Karpas-422 (cell line): ENCODE measurements around the gene PRR5L. TPM values are rescaled to one million over a fixed set of nuclear protein-coding genes. Genes with fewer than 3 reads are reported as not detected.

Experiments used
- DNase-seq: peaks from one replicate; pipeline ENCODE4 v3.0.0-alpha.2; 2015
- H2AFZ ChIP-seq: fragments of 200-600 bp; sonication (generic); 2 replicates; pipeline ENCODE4 v1.6.1; 2014; ENCODE audit warnings: antibody characterized with exemption, low read length, mixed read lengths
- H3K27ac ChIP-seq: fragments of 200-600 bp; sonication (generic); 2 replicates; pipeline ENCODE4 v1.5.1; 2014; ENCODE audit warnings: mild to moderate bottlenecking, low read length, moderate library complexity
- H3K27me3 ChIP-seq: fragments of 200-600 bp; sonication (generic); 2 replicates; pipeline ENCODE4 v1.6.1; 2014; ENCODE audit warnings: low read length, mixed read lengths
- H3K36me3 ChIP-seq: fragments of 200-600 bp; sonication (generic); 2 replicates; pipeline ENCODE4 v1.6.1; 2014; ENCODE audit warnings: low read length, mixed read lengths; ENCODE audit not compliant: insufficient read depth
- H3K4me1 ChIP-seq: fragments of 200-600 bp; sonication (generic); 2 replicates; pipeline ENCODE4 v1.6.1; 2014; ENCODE audit warnings: mild to moderate bottlenecking, low read length, mixed read lengths
- H3K4me2 ChIP-seq: fragments of 200-600 bp; sonication (generic); 2 replicates; pipeline ENCODE4 v1.6.1; 2014; ENCODE audit warnings: low read length, low read depth, mild to moderate bottlenecking; ENCODE audit not compliant: poor library complexity, severe bottlenecking
- H3K4me3 ChIP-seq: fragments of 200-600 bp; sonication (generic); 2 replicates; pipeline ENCODE4 v1.5.1; 2014; ENCODE audit warnings: mild to moderate bottlenecking, antibody characterized with exemption, low read length, mixed read lengths
- H3K79me2 ChIP-seq: fragments of 200-600 bp; sonication (generic); 2 replicates; pipeline ENCODE4 v1.6.1; 2014; ENCODE audit warnings: mild to moderate bottlenecking, low read length, mixed read lengths
- H3K9ac ChIP-seq: fragments of 200-600 bp; sonication (generic); 2 replicates; pipeline ENCODE4 v1.6.0; 2014; ENCODE audit warnings: low read length
- H3K9me2 ChIP-seq: fragments of 200-600 bp; sonication (generic), shearing (Covaris generic); replicated peaks from 2 replicates; pipeline ENCODE4 v1.6.0; 2014; ENCODE audit warnings: mild to moderate bottlenecking, low read length, moderate library complexity; ENCODE audit not compliant: insufficient read depth
- H3K9me3 ChIP-seq: fragments of 300-700, 200-600 bp; sonication (generic); 2 replicates; pipeline ENCODE4 v1.6.1; 2014; ENCODE audit warnings: low read length, mixed read lengths
- H4K20me1 ChIP-seq: fragments of 200-600 bp; sonication (generic); 2 replicates; pipeline ENCODE4 v1.6.1; 2014; ENCODE audit warnings: mild to moderate bottlenecking, antibody characterized with exemption, low read length, low read depth; ENCODE audit not compliant: insufficient read depth
- total RNA-seq: library from RNA; depleted of rRNA; stranded (reverse); fragments of >200 nt; shearing (Covaris generic); gene quantifications from 2 replicates; pipeline ENCODE4 v1.2.3, GENCODE V29; 2014; ENCODE audit warnings: low replicate concordance

PRR5L gene
- total RNA-seq, 1 experiment from 2014 or later = not detected

- Histone ChIP-seq H4K20me1 (no peaks in the 10 kb centered on the region), H3K4me2 (no peak overlapping the region), H3K36me3 (no peaks in the 10 kb centered on the region), H3K79me2 (no peaks in the 10 kb centered on the region), H3K27me3 (no peaks in the 10 kb centered on the region), H2AFZ (no peak overlapping the region), H3K9me3 (no peaks in the 10 kb centered on the region), H3K27ac (no peak overlapping the region), H3K9me2 (no peaks in the 10 kb centered on the region), H3K4me3 (no peak overlapping the region), H3K4me1 (no peaks in the 10 kb centered on the region), H3K9ac (no peak overlapping the region)
- DNase-seq = no peak
Measured at GRCh38 chr11:36419791-36420424, 123.8 kb downstream of the PRR5L start.

GRCh38 chr11:36421546-36422155 lies 125.6 kb downstream of the PRR5L start:
- Histone ChIP-seq H3K4me3 (no peak overlapping the region), H3K9ac (no peak overlapping the region), H3K4me2 (no peak overlapping the region), H3K36me3 (no peaks in the 10 kb centered on the region), H3K9me2 (no peaks in the 10 kb centered on the region), H3K27ac (no peak overlapping the region), H3K9me3 (no peaks in the 10 kb centered on the region), H3K4me1 (no peaks in the 10 kb centered on the region), H3K79me2 (no peaks in the 10 kb centered on the region), H2AFZ (no peak overlapping the region), H4K20me1 (no peaks in the 10 kb centered on the region), H3K27me3 (no peaks in the 10 kb centered on the region)
- DNase-seq = no peak

GRCh38 chr11:36425561-36426081 lies 129.5 kb downstream of the PRR5L start:
- no peak overlapping the region for H2AFZ ChIP-seq
- no peaks in the 10 kb centered on the region for H3K4me1 ChIP-seq

DNA sequence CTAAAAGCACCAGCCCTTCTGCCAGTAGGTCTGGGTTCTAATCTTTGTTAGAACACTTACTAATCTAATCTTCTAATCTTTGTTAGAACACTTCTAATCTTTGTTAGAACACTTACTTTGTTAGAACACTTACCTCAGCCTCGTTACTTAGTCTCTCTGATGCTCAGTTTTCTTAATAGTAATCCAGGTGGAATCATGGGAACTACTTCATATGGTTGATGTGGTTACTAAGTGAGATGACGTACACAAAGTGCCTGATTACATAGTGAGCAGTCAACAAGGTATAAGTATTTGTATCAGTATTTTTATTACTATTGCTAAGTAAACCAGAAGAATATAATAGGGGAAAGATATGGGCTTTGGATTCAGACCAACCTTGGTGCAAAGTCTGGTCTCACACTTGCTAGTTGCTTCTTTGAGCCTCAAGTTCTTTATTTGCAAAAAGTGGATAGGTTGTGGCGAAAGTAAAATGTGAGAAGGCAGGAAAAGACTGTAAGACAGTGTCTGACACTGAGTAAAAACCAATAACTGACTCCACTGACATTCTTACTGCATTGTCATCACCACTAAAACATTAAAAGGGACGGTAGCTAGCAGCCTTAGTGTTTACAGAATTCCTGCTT lies 130.2 kb downstream of the PRR5L start:
- Histone ChIP-seq H2AFZ (no peak overlapping the region), H3K9ac (no peak overlapping the region), H3K4me1 (no peaks in the 10 kb centered on the region)

More at GRCh38 chr11:36425561-36426081, 129.5 kb downstream of the PRR5L start:
- H3K4me2 ChIP-seq = no peak overlapping the region
- no peak overlapping the region for H3K27ac ChIP-seq
- H3K79me2 ChIP-seq = no peaks in the 10 kb centered on the region
- no peak overlapping the region for H3K4me3 ChIP-seq
- no peaks in the 10 kb centered on the region for H3K9me2 ChIP-seq
- no peaks in the 10 kb centered on the region for H4K20me1 ChIP-seq
- no peaks in the 10 kb centered on the region for H3K36me3 ChIP-seq
- DNase-seq = no peak
- H3K9ac ChIP-seq = no peak overlapping the region
- no peaks in the 10 kb centered on the region for H3K9me3 ChIP-seq
- H3K27me3 ChIP-seq = no peaks in the 10 kb centered on the region

GRCh38 chr11:36427079-36427478 lies 131.0 kb downstream of the PRR5L start:
- H2AFZ ChIP-seq = no peak overlapping the region
- no peak overlapping the region for H3K27ac ChIP-seq
- H3K4me2 ChIP-seq = no peak overlapping the region

More for the DNA sequence above, 130.2 kb downstream of the PRR5L start:
- H3K9me2 ChIP-seq = no peaks in the 10 kb centered on the region
- no peak overlapping the region for H3K4me2 ChIP-seq
- H3K4me3 ChIP-seq = no peak overlapping the region
- H4K20me1 ChIP-seq = no peaks in the 10 kb centered on the region
- no peaks in the 10 kb centered on the region for H3K9me3 ChIP-seq
- H3K27me3 ChIP-seq = no peaks in the 10 kb centered on the region
- H3K27ac ChIP-seq = no peak overlapping the region
- DNase-seq = no peak
- H3K79me2 ChIP-seq = no peaks in the 10 kb centered on the region
- no peaks in the 10 kb centered on the region for H3K36me3 ChIP-seq

DNA sequence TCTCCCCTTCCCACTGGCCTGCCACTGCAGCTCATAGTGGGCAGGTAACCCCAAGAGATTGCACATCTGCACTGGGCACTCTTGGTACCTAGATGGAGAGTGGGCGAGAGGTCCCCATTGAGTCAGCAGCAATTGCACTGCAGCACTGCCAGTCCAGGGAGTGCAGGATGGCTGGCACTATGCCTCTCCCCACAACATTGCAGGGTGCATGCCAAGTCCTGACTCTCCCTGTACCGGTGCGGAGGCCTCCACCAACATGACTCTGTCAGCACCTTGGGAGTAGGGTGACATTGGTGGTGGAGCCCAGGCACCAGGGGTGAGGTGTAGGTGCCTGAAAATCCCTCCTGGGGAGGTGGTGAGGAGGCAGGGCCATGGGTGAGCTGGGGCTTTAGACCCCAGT lies 131.8 kb downstream of the PRR5L start:
- H3K27ac ChIP-seq = no peak overlapping the region
- no peak overlapping the region for H3K4me3 ChIP-seq
- no peaks in the 10 kb centered on the region for H3K9me2 ChIP-seq
- no peaks in the 10 kb centered on the region for H3K79me2 ChIP-seq
- no peaks in the 10 kb centered on the region for H3K27me3 ChIP-seq
- no peaks in the 10 kb centered on the region for H3K4me1 ChIP-seq
- H2AFZ ChIP-seq = no peak overlapping the region
- no peak overlapping the region for H3K9ac ChIP-seq
- no peaks in the 10 kb centered on the region for H3K36me3 ChIP-seq
- no peaks in the 10 kb centered on the region for H4K20me1 ChIP-seq
- DNase-seq = no peak
- no peaks in the 10 kb centered on the region for H3K9me3 ChIP-seq
- no peak overlapping the region for H3K4me2 ChIP-seq

More at GRCh38 chr11:36427079-36427478, 131.0 kb downstream of the PRR5L start:
- Histone ChIP-seq H3K9me3 (no peaks in the 10 kb centered on the region), H3K27me3 (no peaks in the 10 kb centered on the region), H3K9me2 (no peaks in the 10 kb centered on the region), H3K79me2 (no peaks in the 10 kb centered on the region), H3K4me3 (no peak overlapping the region), H3K4me1 (no peaks in the 10 kb centered on the region), H4K20me1 (no peaks in the 10 kb centered on the region), H3K36me3 (no peaks in the 10 kb centered on the region), H3K9ac (no peak overlapping the region)
- DNase-seq = no peak

- no peaks in the 10 kb centered on the region for H3K9me2 ChIP-seq
- no peaks in the 10 kb centered on the region for H3K27me3 ChIP-seq
- H3K36me3 ChIP-seq = no peaks in the 10 kb centered on the region
- no peak overlapping the region for H3K27ac ChIP-seq
- H3K4me3 ChIP-seq = no peak overlapping the region
- no peaks in the 10 kb centered on the region for H3K79me2 ChIP-seq
- no peak overlapping the region for H3K9ac ChIP-seq
- H3K9me3 ChIP-seq = no peaks in the 10 kb centered on the region
- H4K20me1 ChIP-seq = no peaks in the 10 kb centered on the region
- DNase-seq = no peak
- H3K4me1 ChIP-seq = no peaks in the 10 kb centered on the region
- no peak overlapping the region for H2AFZ ChIP-seq
- no peak overlapping the region for H3K4me2 ChIP-seq
Measured at GRCh38 chr11:36431429-36432092, 135.5 kb downstream of the PRR5L start.

DNA sequence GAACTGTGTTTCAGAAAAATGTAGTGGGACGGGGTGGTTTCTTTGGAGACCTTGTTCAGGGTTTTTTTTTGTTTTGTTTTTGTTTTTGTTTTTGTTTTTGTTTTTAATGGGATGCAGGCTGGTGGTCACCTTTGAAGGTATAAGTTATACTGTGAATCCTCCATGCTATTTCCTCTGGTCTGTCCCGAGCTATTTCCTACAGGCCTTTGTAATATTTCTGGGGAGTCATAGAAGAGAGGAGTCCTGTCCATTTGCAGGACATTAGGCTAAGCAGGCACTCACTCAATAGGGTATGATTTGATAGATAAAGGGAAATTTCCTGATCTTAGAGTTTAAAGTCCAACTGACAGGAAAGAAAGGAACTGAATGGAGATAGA lies 136.0 kb downstream of the PRR5L start:
- no peaks in the 10 kb centered on the region for H3K9me3 ChIP-seq
- DNase-seq = no peak
- H3K4me3 ChIP-seq = no peak overlapping the region
- H3K36me3 ChIP-seq = no peaks in the 10 kb centered on the region
- no peak overlapping the region for H3K4me2 ChIP-seq
- no peak overlapping the region for H3K27ac ChIP-seq
- no peaks in the 10 kb centered on the region for H3K4me1 ChIP-seq
- H3K9me2 ChIP-seq = no peaks in the 10 kb centered on the region
- no peak overlapping the region for H3K9ac ChIP-seq
- no peaks in the 10 kb centered on the region for H4K20me1 ChIP-seq
- no peak overlapping the region for H2AFZ ChIP-seq
- no peaks in the 10 kb centered on the region for H3K27me3 ChIP-seq
- no peaks in the 10 kb centered on the region for H3K79me2 ChIP-seq
